HG03342 (cell line): ENCODE measurements around the gene IL5RA.

ENCODE experiments used
- ATAC-seq: cut with Tn5 transposase; IDR thresholded peaks from one replicate; pipeline ENCODE4 v1.9.1; 2021; ENCODE audit warnings: mild to moderate bottlenecking, moderate library complexity; ENCODE audit not compliant: unreplicated experiment

The IL5RA gene

DNA sequence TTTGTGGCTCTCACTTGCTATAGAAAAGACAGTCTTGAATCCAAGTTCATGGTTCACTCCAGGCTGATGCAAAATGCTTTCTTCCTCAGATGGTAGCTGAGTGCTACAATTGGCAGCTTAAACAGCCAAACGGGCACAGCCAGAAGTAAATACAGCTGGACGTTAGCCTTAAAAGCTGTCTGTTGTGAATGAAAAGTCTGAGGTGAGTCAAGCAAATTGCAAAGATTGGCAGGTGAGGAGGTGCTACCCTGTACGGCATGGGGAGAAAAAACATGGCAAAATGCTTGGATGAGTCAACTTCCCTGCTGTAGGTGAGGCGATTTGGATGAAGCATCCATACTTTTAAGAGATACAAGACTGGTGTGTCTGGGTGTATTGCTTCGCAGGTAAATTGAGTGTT lies 40.5 kb downstream of the IL5RA start:
- no peak for ATAC-seq

GRCh38 chr3:3068358-3068881 lies 41.8 kb downstream of the IL5RA start:
- no peak for ATAC-seq

DNA sequence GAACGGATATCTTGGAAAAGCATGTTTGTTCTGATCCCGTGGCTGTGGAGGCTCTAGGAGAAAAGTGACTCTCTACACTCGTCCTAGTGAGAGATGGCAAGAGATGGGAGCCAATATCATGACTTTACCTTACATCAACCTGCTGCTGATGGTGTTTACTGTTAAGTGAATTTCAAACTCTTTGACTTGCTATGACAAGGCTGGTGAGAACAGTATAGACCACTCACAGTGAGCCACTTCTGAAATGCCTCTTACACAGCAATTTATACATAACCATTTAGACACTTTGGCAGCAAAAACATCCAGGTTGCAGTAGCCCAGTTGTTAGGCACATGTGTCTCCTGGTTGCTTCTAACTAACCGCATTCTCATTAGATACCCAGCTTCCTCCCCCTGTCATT lies 43.3 kb downstream of the IL5RA start:
- no peak for ATAC-seq

DNA sequence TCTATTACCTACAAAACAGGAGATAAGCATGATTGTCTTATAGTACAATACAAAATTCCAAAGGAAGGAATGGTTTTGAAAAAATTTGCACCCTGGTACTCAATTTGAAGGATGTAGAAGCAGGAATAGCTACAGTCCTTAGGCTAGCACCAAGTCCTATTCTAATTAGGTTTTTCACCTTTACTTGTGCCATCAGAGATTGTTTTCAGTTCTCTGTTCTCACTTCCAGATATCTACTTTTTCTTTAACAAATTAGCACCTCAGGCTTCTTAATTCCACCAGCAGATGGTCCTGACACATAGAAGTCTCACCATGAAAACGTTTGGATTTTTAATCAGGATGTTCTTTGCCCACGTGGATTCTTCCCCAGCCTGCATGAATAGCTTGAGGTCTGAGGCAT lies 43.8 kb downstream of the IL5RA start:
- peak; percentile 68 for ATAC-seq

DNA sequence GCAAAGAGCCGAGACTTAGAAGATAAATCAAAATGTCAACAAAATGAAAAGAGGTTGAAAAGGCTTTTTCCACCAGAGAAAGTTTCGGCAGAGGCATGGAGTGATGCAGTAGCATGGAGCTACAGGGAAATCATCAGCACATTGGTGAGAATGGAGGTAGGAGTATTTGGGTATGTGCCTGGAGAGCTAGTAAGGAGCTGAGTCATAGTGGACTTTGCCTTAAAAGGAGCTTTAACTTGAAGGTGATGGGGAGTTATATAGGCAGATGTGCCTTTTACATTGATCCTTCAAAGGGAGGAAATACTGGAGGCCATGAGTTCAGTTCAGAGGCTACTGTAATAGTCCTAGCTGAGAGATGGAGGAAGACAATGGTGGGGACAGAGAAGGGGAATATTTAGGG lies 44.3 kb downstream of the IL5RA start:
- ATAC-seq = no peak

- no peak for ATAC-seq
These were observed 45.9 kb downstream of the IL5RA start for GRCh38 chr3:3064297-3064696.

DNA sequence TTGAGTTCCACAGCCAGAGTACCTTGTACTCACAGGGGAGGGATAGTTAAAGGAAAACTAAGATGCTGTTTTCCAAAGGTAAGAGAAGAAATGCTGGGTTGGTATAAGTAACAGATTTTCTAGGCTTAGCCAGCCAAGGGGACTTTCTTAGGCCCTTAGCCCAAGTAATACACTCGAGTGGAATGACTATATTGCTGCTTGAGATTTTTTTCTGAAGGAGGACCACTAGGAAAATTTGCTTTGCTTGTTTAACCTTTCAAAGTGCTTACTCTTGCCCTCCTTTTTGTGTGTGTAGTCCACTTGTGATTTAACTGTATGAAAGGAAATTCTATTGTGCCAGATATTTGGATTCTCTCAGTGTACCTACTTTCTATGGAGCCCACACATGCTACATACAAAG lies 50.5 kb downstream of the IL5RA start:
- ATAC-seq = no peak

GRCh38 chr3:3053974-3054373 lies 56.2 kb downstream of the IL5RA start:
- no peak for ATAC-seq

- ATAC-seq = peak; percentile 78
These were observed 71.8 kb downstream of the IL5RA start for GRCh38 chr3:3038201-3038991.

- no peak for ATAC-seq
These were observed 73.0 kb downstream of the IL5RA start for GRCh38 chr3:3037156-3037555.

GRCh38 chr3:3031326-3031725 lies 78.8 kb downstream of the IL5RA start:
- ATAC-seq = no peak

DNA sequence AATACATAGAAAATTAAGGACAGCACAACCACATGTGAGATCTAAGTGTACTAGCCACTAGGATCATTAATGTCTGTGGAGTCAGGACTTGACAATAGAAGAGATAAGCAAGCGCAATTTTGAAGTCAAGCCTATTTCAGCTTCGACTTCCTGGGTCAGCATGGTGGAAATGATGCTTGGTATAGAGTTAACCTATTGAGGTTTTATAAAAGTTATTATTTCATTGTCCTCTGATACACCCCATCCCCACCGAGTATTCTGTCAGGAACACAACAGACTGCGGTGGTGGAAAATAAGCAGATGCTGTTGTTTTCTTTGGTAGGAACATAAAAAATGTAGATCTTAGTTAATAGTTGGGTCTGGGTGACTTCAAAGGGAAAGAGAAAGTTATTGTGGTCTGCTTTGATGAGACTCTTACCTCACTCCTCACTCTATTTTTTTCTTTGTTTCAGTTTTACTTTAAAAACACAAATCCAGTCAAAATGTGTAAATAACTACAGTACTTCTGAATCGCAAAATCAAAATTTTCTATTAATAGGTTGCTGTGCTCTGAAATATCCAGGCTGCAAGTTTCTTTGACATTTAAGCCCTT lies 82.1 kb downstream of the IL5RA start:
- ATAC-seq = peak; percentile 97

- ATAC-seq = no peak
These were observed 86.9 kb downstream of the IL5RA start for GRCh38 chr3:3023111-3023745.

DNA sequence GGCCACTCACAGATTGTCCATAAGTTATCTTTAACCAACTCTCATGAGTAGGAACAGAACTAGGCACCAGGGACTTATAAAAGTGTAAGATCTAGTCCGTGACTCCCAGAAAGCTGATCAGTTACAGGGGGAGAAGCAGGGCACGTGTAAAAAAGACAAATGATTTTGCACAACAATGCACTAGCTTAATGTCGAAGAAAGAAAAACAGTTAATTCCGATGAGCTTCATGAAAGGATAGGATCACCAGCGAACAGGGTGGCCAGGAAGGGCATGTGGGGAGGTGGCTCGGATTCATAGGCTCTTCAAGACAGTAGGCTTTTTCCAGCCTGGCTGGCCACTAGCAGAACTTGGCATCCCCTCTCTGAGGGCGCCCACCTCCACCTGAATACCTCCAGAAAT lies 90.0 kb downstream of the IL5RA start:
- no peak for ATAC-seq
